Measurements from ENCODE around the gene C5orf63.
"Not testable (repeated sequence)": the region's sequence is repeated elsewhere in the genome, so short reads cannot be mapped to it uniquely, and the experiment has no call there.

DNA sequence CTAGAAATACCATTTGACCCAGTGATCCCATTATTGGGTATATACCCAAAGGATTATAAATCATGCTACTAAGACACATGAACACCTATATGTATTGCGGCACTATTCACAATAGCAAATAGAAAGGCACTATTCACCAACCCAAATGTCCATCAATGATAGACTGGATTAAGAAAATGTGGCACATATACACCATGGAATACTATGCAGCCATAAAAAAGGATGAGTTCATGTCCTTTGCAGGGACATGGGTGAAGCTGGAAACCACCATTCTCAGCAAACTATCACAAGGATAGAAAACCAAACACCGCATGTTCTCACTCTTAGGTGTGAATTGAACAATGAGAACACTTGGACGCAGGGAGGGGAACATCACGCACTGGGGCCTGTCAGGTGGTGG is 56.6 kb downstream of the C5orf63 start:
- not testable (repeated sequence) for TF ChIP-seq POLR2AphosphoS5 (IDR thresholded peaks at IDR 0.05); TAF1 (IDR thresholded peaks at IDR 0.05; ENCODE audit: low read depth); MXI1 (conservative IDR thresholded peaks at IDR 0.05; ENCODE audit: poor library complexity, severe bottlenecking); CTCF (IDR thresholded peaks at IDR 0.05; ENCODE audit: poor library complexity, severe bottlenecking); EZH2 (IDR thresholded peaks at IDR 0.05; ENCODE audit: borderline replicate concordance, insufficient read depth, low read length, poor library complexity, severe bottlenecking); EP300 (conservative IDR thresholded peaks at IDR 0.05; ENCODE audit: poor library complexity, severe bottlenecking)
- TF ChIP-seq, protein P1, sequence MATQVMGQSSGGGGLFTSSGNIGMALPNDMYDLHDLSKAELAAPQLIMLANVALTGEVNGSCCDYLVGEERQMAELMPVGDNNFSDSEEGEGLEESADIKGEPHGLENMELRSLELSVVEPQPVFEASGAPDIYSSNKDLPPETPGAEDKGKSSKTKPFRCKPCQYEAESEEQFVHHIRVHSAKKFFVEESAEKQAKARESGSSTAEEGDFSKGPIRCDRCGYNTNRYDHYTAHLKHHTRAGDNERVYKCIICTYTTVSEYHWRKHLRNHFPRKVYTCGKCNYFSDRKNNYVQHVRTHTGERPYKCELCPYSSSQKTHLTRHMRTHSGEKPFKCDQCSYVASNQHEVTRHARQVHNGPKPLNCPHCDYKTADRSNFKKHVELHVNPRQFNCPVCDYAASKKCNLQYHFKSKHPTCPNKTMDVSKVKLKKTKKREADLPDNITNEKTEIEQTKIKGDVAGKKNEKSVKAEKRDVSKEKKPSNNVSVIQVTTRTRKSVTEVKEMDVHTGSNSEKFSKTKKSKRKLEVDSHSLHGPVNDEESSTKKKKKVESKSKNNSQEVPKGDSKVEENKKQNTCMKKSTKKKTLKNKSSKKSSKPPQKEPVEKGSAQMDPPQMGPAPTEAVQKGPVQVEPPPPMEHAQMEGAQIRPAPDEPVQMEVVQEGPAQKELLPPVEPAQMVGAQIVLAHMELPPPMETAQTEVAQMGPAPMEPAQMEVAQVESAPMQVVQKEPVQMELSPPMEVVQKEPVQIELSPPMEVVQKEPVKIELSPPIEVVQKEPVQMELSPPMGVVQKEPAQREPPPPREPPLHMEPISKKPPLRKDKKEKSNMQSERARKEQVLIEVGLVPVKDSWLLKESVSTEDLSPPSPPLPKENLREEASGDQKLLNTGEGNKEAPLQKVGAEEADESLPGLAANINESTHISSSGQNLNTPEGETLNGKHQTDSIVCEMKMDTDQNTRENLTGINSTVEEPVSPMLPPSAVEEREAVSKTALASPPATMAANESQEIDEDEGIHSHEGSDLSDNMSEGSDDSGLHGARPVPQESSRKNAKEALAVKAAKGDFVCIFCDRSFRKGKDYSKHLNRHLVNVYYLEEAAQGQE (IDR thresholded peaks at IDR 0.05; ENCODE audit: borderline replicate concordance), result not testable (repeated sequence)
